GM18505 (cell line): Measurements from ENCODE around the gene SLC25A11.
"Not testable (repeated sequence)": the region's sequence is repeated elsewhere in the genome, so short reads cannot be mapped to it uniquely, and the experiment has no call there.

ENCODE experiments used
- ATAC-seq: cut with Tn5 transposase; IDR thresholded peaks from one replicate; pipeline ENCODE4 v1.9.1; 2021; ENCODE audit not compliant: unreplicated experiment
- POLR2A ChIP-seq: IDR thresholded peaks from 4 replicates; pipeline ENCODE4 v1.6.1; 2011; ENCODE audit warnings: borderline replicate concordance; ENCODE audit not compliant: insufficient read depth, insufficient read length; ENCODE audit errors: extremely low read depth

SLC25A11 gene

DNA sequence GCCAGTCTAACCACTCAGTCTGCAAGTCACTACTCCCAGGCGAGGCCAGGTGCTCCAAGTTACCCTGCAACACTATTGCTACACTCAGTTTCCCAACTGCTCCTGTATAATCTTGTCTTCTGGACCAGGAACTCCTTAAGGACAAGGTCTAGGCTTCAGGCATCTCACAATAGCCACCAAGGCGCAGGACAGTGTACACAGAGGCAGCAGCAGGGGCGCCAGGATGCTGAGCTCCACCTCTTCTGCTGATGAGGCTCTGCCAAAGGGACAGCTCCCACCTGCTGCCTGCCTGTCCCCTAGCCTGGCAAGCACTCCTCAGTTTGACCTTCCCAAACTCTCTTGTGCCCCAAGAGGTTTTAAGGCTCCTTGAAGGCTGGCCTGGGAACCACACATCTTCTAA lies 3.4 kb downstream of the SLC25A11 start:
- no peak for TF ChIP-seq POLR2A

DNA sequence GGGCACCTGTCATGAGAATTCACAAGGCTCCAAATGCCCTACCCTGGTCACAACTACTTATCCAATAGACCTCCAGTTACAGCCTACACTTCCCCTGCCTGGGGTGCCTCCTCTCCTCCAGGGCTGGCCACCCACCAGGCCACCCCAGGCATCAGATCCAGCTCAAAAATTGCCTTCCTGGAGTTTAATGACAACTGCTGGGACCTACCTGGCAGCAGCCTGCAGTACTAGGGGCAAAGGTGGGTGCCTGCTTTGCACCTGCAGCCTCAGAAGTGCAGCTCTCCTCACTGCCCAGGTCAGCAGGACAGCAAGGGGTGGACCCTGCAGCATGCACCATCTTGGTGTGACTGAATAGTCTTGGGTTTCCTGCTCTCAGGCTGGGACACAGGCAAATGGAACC lies 4.2 kb downstream of the SLC25A11 start:
- TF ChIP-seq POLR2A, result no peak
- ATAC-seq, result no peak

More for the DNA sequence above, 3.4 kb downstream of the SLC25A11 start:
- no peak for ATAC-seq

DNA sequence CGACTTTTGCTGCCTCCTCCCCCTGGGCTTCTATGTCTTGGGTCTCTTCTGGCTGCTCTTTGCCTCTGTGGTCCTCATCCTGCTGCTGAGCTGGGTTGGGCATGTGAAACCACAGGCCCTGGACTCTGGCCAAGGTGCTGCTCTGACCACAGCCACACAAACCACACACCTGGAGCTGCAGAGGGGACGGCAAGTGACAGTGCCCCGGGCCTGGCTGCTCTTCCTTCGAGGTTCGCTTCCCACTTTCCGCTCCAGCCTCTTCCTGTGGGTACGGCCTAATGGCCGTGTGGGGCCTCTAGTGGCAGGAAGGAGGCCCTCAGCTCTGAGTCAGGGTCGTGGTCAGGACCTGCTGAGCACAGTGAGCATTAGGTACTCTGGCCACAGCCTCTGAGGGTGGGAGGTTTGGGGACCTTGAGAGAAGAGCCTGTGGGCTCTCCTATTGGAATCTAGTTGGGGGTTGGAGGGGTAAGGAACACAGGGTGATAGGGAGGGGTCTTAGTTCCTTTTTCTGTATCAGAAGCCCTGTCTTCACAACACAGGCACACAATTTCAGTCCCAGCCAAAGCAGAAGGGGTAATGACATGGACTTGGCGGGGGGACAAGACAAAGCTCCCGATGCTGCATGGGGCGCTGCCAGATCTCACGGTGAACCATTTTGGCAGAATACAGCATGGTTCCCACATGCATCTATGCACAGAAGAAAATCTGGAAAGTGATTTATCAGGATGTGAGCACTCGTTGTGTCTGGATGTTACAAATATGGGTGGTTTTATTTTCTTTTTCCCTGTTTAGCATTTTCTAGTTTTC lies 5.5 kb downstream of the SLC25A11 start:
- no peak for TF ChIP-seq POLR2A
- no peak for ATAC-seq

DNA sequence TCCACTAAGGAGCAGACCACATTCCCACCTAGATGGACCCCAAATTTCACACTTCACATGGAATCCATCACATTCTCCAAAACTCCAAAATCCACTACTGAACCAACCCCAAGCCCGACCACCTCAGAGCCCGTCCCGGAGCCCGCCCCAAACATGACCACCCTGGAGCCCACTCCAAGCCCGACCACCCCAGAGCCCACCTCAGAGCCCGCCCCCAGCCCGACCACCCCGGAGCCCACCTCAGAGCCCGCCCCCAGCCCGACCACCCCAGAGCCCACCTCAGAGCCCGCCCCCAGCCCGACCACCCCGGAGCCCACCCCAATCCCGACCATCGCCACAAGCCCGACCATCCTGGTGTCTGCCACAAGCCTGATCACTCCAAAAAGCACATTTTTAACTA lies 6.2 kb downstream of the SLC25A11 start:
- ATAC-seq, result no peak
- TF ChIP-seq POLR2A, result no peak

DNA sequence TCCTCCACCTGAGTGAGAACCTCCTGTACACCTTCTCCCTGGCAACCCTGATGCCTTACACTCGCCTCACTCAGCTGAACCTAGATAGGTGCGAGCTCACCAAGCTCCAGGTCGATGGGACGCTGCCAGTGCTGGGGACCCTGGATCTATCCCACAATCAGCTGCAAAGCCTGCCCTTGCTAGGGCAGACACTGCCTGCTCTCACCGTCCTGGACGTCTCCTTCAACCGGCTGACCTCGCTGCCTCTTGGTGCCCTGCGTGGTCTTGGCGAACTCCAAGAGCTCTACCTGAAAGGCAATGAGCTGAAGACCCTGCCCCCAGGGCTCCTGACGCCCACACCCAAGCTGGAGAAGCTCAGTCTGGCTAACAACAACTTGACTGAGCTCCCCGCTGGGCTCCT lies 7.1 kb downstream of the SLC25A11 start:
- no peak for ATAC-seq
- no peak for TF ChIP-seq POLR2A

DNA sequence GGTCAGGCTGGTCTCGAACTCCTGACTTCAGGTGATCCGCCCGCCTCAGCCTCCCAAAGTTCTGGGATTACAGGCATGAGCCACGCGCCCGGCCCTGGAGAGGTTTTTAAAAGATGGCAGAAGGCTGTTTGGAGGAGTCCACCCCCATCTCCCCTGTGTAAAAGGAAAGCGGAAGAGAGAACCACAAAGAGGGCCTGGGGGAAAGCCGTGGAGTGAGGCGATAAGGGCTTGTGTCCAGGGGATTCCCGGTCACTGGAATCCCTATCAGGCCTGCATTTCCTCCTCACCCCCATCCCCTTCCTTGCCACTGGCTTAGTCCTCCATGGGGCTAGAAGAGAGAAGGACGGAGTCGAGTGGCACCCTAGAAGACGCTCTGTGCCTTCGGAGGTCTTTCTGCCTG lies 7.9 kb downstream of the SLC25A11 start, which contains the start of gene GP1BA:
GP1BA (plus strand) TSS at position 315 of the 400 bp plus-strand sequence. CDS start 328 bp downstream, outside the sequence.
- TF ChIP-seq POLR2A, result peak; percentile 8
- ATAC-seq, result no peak

DNA sequence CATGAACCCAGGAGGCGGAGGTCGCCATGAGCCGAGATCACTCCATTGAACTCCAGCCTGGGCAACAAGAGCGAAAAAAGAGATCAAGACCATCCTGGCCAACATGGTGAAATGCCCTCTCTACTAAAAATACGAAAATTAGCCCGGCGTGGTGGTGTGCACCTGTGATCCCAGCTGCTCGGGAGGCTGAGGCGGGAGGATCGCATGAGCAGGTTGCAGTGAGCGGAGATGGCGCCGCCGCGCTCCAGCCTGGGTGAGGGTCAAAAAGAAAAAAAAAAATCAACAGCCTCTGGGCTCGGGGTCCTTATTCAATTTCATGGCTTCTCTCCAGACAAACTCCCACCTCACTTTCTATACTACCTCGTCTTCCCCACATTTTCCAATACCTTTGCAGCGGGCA lies 11.0 kb downstream of the SLC25A11 start:
- no peak for ATAC-seq
- TF ChIP-seq POLR2A, result no peak

DNA sequence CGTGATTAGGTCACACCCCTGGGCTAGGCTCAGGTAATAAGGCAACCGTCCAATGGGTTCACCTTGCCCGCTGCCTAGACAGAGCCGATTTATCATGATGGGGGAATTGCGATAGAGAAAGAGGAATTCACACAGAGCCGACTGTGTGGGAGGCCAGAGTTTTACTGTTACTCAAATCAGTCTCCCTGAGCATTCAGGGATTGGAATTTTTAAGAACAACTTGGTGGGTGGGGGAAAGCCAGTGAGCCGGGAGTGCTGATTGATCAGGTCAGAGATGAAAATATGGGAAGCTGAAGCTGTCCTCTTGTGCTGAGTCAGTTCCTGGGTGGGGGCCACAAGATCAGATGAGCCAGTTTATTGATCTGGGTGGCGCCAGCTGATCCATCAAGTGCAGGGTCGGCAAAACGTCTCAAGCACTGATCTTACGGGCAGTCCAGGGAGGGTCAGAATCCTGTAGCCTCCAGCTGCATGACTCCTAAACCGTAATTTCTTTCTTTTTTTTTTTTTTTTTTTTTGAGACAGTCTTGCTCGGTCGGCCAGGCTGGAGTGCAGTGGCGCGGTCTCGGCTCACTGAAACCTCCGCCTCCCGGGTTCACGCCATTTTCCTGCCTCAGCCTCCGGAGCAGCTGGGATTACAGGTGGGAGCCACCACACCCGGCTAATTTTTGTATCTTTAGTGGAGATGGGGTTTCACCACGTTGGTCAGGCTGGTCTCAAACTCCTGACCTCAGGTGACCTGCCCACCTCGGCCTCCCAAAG lies 13.1 kb downstream of the SLC25A11 start:
- not testable (repeated sequence) for ATAC-seq

DNA sequence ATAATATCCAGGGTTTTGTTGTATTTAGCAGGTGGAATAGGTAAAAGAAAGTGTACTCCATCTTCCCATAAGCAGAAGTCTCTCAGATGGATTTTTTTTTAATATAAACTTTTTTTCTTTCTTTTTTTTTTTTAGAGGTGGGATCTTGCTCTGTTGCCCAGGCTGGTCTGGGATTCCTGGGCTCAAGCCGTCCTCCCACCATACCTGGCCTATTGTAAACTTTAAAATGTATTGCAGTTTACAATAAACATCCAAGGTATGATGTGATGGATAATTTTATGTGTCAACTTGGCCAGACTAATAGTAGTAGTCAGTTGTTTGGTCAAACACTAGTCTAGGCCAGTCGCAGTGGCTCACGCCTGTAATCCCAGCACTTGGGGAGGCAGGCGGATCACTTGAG lies 18.5 kb downstream of the SLC25A11 start:
- no peak for TF ChIP-seq POLR2A
- ATAC-seq, result no peak

DNA sequence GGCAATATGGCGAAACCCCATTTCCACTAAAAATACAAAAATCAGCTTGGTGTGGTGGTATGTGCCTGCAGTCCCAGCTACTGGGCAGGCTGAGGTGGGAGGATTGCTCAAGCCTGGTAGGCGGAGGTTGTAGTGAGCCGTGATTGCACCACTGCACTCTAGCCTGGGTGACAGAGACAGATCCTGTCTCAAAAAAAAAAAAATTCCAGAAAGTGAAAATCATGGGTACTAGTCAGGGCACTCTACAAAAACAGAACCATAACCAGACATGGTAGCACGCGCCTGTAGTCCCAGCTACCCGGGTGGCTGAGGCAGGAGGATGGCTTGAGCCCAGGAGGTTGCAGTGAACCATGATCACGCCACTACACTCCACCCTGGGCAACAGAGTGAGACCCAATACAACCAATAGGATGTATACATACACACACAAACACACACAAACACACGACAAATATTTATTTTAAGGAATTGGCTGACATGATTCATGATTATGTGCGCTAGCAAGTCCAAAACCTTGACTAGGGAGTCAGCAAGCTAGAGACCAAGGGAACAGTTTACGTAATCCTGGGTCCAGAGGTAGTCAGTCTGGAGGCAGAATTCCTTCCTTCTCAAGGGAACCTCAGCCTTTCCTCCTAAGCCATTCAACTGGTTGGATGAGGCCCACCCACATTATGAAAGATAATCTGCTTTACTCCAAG lies 19.3 kb downstream of the SLC25A11 start:
- no peak for TF ChIP-seq POLR2A
- ATAC-seq, result no peak

DNA sequence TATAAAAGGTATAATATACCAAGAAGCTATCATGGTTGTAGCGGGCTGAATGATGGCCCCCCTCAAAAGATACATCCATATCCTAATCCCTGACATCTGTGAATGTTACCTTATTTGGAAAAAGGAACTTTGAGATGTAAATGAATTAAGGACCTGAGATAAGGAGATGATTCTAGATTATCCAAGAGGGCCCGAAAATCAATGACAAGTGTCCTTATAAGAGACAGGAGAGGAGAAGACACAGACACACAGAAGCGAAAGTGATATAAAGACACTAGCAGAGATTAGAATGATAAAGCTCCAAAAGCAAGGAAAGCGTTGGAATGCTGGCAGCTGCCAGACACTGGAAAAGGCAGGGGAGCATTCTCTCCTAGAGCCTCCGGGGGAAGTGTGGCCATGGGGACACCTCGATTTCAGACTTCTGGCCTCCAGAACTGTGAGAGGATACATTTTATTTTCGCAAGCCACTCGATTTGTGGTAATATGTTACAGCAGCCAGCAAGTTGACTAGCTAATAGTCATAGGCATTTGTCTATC lies 20.3 kb downstream of the SLC25A11 start:
- no peak for ATAC-seq

DNA sequence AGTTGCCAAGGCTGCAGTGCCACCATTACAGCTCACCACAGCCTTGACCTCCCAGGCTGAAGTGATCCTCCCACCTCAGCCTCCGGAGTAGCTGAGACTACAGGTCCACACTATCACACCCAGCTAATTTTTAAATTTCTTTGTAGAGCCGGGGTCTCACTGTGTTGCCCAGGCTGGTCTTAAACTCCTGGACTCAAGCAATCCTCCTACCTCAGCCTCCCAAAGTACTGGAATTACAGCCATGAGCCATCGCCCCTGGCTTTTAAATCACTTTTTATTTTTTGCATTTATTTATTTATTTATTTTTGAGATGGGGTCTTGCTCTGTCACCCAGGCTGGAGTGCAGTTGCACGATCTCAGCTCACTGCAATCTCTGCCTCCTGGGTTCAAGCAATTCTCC lies 25.3 kb downstream of the SLC25A11 start:
- not testable (repeated sequence) for ATAC-seq

More for the DNA sequence above, 20.3 kb downstream of the SLC25A11 start:
- TF ChIP-seq POLR2A, result no peak

DNA sequence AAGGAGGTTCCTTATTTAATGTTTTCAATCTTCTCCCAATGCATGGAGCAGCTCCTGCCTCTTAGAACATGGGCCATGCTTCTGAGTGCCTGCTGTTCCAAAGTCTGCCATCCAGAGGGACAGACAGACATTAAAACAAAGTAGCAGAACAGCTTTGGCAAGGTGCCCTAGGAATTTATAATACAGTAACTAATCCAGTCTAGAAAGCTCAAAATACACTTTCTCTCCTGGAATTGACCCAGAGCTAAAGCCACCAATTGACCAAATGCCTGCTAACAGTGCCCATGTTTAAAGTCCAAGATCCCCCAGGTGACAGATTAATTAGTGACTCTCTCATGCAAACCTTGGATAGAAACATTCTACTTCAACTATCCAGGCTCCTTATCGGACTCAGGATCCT lies 25.9 kb downstream of the SLC25A11 start:
- no peak for ATAC-seq
- no peak for TF ChIP-seq POLR2A
